C4-2B (cell line): ENCODE measurements around the gene AQP6.

ENCODE experiments used
- H3K27ac ChIP-seq: fragments of 450-650 bp; 2 replicates; pipeline ENCODE4 v1.5.1; 2017
- ZFX ChIP-seq: fragments of 450-650 bp; IDR thresholded peaks from 2 replicates; pipeline ENCODE4 v1.6.1; 2017
- TF ChIP-seq, protein P1 (sequence below): fragments of 450-650 bp; conservative IDR thresholded peaks from 2 replicates; pipeline ENCODE4 v1.5.1; 2017; ENCODE audit warnings: mild to moderate bottlenecking

Gene AQP6

DNA sequence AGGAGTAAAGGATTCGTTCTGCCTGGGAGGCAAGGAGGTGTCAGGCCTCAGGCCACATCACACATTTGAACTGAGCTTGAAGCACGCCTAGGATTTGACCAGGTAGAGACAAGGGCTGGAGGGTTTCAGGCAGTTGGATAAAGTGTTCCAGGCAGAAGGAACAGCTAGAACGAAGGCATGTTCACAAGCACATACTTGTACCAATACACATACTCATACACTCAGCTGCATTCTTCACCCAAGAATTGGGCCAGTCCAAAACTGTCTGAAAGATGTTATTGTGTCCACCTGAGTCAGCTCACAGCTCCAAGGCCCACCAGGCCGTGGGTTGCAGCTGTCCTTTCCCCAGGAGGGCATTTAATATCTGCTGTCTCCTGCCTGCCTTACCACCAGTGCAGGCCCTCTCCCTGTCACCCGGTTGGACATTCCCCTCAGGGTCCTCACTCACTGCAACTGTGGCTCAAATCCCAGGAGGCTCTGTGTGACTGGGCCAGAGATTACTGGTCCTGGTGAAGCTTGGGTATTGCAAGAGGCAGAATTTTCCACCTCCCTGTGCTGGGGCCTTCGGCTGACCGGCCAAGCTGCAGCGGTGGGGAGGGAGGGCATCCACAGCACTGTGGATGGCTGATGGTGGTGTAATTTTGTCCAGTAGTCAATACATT, 35.0 kb upstream of the AQP6 start:
- no peak overlapping the region for H3K27ac ChIP-seq
- TF ChIP-seq, protein P1, sequence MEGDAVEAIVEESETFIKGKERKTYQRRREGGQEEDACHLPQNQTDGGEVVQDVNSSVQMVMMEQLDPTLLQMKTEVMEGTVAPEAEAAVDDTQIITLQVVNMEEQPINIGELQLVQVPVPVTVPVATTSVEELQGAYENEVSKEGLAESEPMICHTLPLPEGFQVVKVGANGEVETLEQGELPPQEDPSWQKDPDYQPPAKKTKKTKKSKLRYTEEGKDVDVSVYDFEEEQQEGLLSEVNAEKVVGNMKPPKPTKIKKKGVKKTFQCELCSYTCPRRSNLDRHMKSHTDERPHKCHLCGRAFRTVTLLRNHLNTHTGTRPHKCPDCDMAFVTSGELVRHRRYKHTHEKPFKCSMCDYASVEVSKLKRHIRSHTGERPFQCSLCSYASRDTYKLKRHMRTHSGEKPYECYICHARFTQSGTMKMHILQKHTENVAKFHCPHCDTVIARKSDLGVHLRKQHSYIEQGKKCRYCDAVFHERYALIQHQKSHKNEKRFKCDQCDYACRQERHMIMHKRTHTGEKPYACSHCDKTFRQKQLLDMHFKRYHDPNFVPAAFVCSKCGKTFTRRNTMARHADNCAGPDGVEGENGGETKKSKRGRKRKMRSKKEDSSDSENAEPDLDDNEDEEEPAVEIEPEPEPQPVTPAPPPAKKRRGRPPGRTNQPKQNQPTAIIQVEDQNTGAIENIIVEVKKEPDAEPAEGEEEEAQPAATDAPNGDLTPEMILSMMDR = no peak
- TF ChIP-seq ZFX = no peak

DNA sequence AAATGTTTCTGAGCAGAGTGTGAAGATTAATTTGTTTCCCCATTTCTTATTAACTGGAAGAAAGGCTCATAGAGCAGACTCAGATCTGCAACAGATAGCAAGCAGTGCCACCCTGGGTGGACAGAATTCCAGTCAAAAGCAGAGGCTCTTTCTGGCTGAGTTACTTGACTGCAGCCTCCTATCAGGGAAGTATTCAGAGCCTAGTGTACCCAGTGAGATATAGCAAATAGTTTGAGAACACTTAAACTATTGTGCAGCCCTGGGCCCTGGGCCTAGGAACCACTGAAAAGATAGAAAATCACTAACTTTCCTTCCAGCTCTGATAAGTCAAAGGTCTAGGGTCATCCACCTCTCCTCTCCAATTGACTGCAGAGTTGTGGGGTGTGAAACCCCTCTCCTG, 33.4 kb upstream of the AQP6 start:
- no peak overlapping the region for H3K27ac ChIP-seq
- no peak for TF ChIP-seq ZFX
- TF ChIP-seq, protein P1 = no peak

DNA sequence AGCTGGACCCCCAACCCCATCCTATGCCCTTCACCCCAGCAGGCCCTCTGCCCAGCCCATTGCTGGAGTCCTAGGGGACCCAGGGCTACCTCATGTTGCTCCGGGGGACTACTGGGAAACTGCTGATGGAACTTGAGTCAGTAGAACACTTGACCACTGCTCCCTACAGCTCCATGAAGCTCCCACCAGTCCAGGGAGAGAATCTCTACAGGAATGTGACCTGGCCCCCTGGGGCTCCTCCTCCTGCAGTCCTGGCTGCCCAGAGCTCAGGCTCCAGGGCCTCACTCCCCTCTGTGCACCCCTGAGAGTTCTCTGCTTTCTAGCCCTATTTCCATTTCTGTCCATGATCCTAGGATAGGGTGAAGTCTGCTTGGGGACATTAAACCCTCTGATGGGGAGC, 33.0 kb upstream of the AQP6 start:
- no peak overlapping the region for H3K27ac ChIP-seq
- TF ChIP-seq ZFX = no peak
- TF ChIP-seq, protein P1 = no peak

GRCh38 chr12:49941556-49942511, 30.9 kb upstream of the AQP6 start:
- TF ChIP-seq, protein P1 = no peak
- TF ChIP-seq ZFX = no peak
- no peak overlapping the region for H3K27ac ChIP-seq

GRCh38 chr12:49942512-49942893, 30.2 kb upstream of the AQP6 start:
- TF ChIP-seq, protein P1 = no peak
- no peak for TF ChIP-seq ZFX
- H3K27ac ChIP-seq = no peak overlapping the region

GRCh38 chr12:49942921-49943624, 29.7 kb upstream of the AQP6 start:
- H3K27ac ChIP-seq = no peak overlapping the region; the same call in 1 of the 2 replicates
- TF ChIP-seq, protein P1 = no peak
- TF ChIP-seq ZFX = no peak
